Mesodermal cell (in vitro differentiated cells): ENCODE results near the gene FBXW4.

ENCODE experiments used
- H3K27ac ChIP-seq: 2 replicates; pipeline ENCODE4 v1.7.0; 2013; ENCODE audit warnings: mild to moderate bottlenecking, low read depth, low read length, moderate library complexity; ENCODE audit not compliant: severe bottlenecking
- H3K36me3 ChIP-seq: 2 replicates; pipeline ENCODE4 v1.7.1; 2013; ENCODE audit warnings: mild to moderate bottlenecking, low read length, moderate library complexity; ENCODE audit not compliant: control insufficient read depth, insufficient read depth
- H3K4me1 ChIP-seq: one replicate; pipeline ENCODE4 v1.7.1; 2013; ENCODE audit warnings: mild to moderate bottlenecking, low read length; ENCODE audit not compliant: insufficient read depth, control insufficient read depth, poor library complexity, severe bottlenecking
- H3K4me3 ChIP-seq: 2 replicates; pipeline ENCODE4 v1.7.0; 2013; ENCODE audit warnings: low read length, control low read depth, mild to moderate bottlenecking; ENCODE audit not compliant: insufficient read depth, poor library complexity, severe bottlenecking; ENCODE audit errors: extremely low read depth
- H3K9me3 ChIP-seq: 2 replicates; pipeline ENCODE4 v1.7.1; 2013; ENCODE audit warnings: mild to moderate bottlenecking, low read length, moderate library complexity; ENCODE audit not compliant: control insufficient read depth
- WGBS, 2 experiments: methylation state at CpG; one replicate each; pipeline ENCODE4 v1.1.5; 2013; ENCODE audit warnings: missing lambda C conversion rate in 2 of 2; ENCODE audit not compliant: insufficient coverage in 2 of 2; 5-methylcytosine and 5-hydroxymethylcytosine counted together

FBXW4 gene

GRCh38 chr10:101720606-101721230, 25.7 kb upstream of the FBXW4 start:
- 82 to 100% methylated on average over 3 of the region's 6 CpGs for WGBS, 2 experiments
- H3K27ac ChIP-seq, result no peak overlapping the region
- H3K36me3 ChIP-seq, result no peaks in the 10 kb centered on the region
- H3K9me3 ChIP-seq, result no peaks in the 10 kb centered on the region
- no peaks in the 10 kb centered on the region for H3K4me1 ChIP-seq
- H3K4me3 ChIP-seq, result no peak overlapping the region

GRCh38 chr10:101718690-101719275, 23.8 kb upstream of the FBXW4 start:
- WGBS, 2 experiments, result no CpG with 5 or more reads among the region's 3 CpGs
- Histone ChIP-seq H3K9me3 (no peaks in the 10 kb centered on the region), H3K36me3 (no peaks in the 10 kb centered on the region), H3K27ac (no peak overlapping the region), H3K4me3 (no peak overlapping the region), H3K4me1 (no peaks in the 10 kb centered on the region)

- no peak overlapping the region for H3K4me3 ChIP-seq
- 83 to 92% methylated on average over 4 to 5 of the region's 10 CpGs for WGBS, 2 experiments
- H3K36me3 ChIP-seq, result no peaks in the 10 kb centered on the region
- no peaks in the 10 kb centered on the region for H3K4me1 ChIP-seq
- H3K9me3 ChIP-seq, result no peaks in the 10 kb centered on the region
- H3K27ac ChIP-seq, result no peak overlapping the region
Observed at GRCh38 chr10:101716891-101717659, 22.1 kb upstream of the FBXW4 start.

GRCh38 chr10:101712997-101713396, 18.0 kb upstream of the FBXW4 start:
- peaks cover 19% of the 10 kb centered on the region for H3K4me1 ChIP-seq
- no peak overlapping the region for H3K4me3 ChIP-seq
- H3K9me3 ChIP-seq, result no peaks in the 10 kb centered on the region
- no peak overlapping the region for H3K27ac ChIP-seq
- 100% methylated on average over 1 of the region's 2 CpGs; no CpG with 5 or more reads in 1 of the 2 experiments for WGBS, 2 experiments
- H3K36me3 ChIP-seq, result no peaks in the 10 kb centered on the region

GRCh38 chr10:101710793-101711192, 15.8 kb upstream of the FBXW4 start:
- H3K9me3 ChIP-seq, result no peaks in the 10 kb centered on the region
- peaks cover 24% of the 10 kb centered on the region for H3K4me1 ChIP-seq
- 100% methylated on average over 1 of the region's 2 CpGs for whole genome bisulfite sequencing, 2 experiments
- no peaks in the 10 kb centered on the region for H3K36me3 ChIP-seq
- no peak overlapping the region for H3K27ac ChIP-seq
- no peak overlapping the region for H3K4me3 ChIP-seq

- Histone ChIP-seq H3K36me3 (no peaks in the 10 kb centered on the region), H3K4me1 (peaks cover 24% of the 10 kb centered on the region), H3K4me3 (no peak overlapping the region), H3K27ac (no peak overlapping the region), H3K9me3 (no peaks in the 10 kb centered on the region)
- WGBS, 2 experiments, result 43 to 50% methylated on average over 7 to 8 of the region's 9 CpGs
Observed at GRCh38 chr10:101710059-101710695, 15.2 kb upstream of the FBXW4 start.

- H3K27ac ChIP-seq, result no peak overlapping the region
- peaks cover 24% of the 10 kb centered on the region for H3K4me1 ChIP-seq
- H3K9me3 ChIP-seq, result no peaks in the 10 kb centered on the region
- H3K4me3 ChIP-seq, result no peak overlapping the region
- no peaks in the 10 kb centered on the region for H3K36me3 ChIP-seq
- 72 to 92% methylated on average over 4 of the region's 9 CpGs for WGBS, 2 experiments
Observed at GRCh38 chr10:101709359-101710058, 14.5 kb upstream of the FBXW4 start.

GRCh38 chr10:101708870-101709269, 13.9 kb upstream of the FBXW4 start:
- peaks cover 24% of the 10 kb centered on the region for H3K4me1 ChIP-seq
- no peak overlapping the region for H3K4me3 ChIP-seq
- H3K9me3 ChIP-seq, result no peaks in the 10 kb centered on the region
- H3K27ac ChIP-seq, result no peak overlapping the region
- WGBS, 2 experiments, result no CpG with 5 or more reads among the region's 2 CpGs
- H3K36me3 ChIP-seq, result no peaks in the 10 kb centered on the region

GRCh38 chr10:101708073-101708472, 13.1 kb upstream of the FBXW4 start:
- peaks cover 24% of the 10 kb centered on the region for H3K4me1 ChIP-seq
- H3K36me3 ChIP-seq, result no peaks in the 10 kb centered on the region
- no peak overlapping the region for H3K27ac ChIP-seq
- WGBS, 2 experiments, result no CpG with 5 or more reads among the region's 1 CpG
- no peaks in the 10 kb centered on the region for H3K9me3 ChIP-seq
- no peak overlapping the region for H3K4me3 ChIP-seq

GRCh38 chr10:101704331-101704730, 9.4 kb upstream of the FBXW4 start:
- Histone ChIP-seq H3K36me3 (no peaks in the 10 kb centered on the region), H3K4me1 (peaks cover 15% of the 10 kb centered on the region), H3K27ac (no peak overlapping the region), H3K9me3 (no peaks in the 10 kb centered on the region), H3K4me3 (no peak overlapping the region)
- WGBS, 2 experiments, result 100% methylated on average over 1 of the region's 2 CpGs
